ENCODE data around the gene SMYD3. TPM values are rescaled to one million over a fixed set of nuclear protein-coding genes. Genes with fewer than 3 reads are reported as not detected.

The SMYD3 gene
- total RNA-seq, 2 experiments from 2014 or later: 21.3 to 21.4 TPM

- CTCF ChIA-PET: no interaction called here
- Mint-ChIP-seq H3K4me3 (no peak overlapping the region), H3K36me3 (ENCODE audit: low read depth) (peaks cover 11% of the 10 kb centered on the region), H3K9me3 (peaks cover 10% of the 10 kb centered on the region), H3K27me3 (ENCODE audit: low read depth) (no peaks in the 10 kb centered on the region), H3K27ac (no peak overlapping the region), H3K4me1 (ENCODE audit: low read depth) (no peaks in the 10 kb centered on the region)
- DNase-seq: no peak
- intact Hi-C loops (cut with micrococcal nuclease): no loop called here
Observed at GRCh38 chr1:246095443-246095842, 411.6 kb downstream of the SMYD3 start.

GRCh38 chr1:246093230-246093629 lies 413.8 kb downstream of the SMYD3 start:
- CTCF ChIA-PET: no interaction called here

DNA sequence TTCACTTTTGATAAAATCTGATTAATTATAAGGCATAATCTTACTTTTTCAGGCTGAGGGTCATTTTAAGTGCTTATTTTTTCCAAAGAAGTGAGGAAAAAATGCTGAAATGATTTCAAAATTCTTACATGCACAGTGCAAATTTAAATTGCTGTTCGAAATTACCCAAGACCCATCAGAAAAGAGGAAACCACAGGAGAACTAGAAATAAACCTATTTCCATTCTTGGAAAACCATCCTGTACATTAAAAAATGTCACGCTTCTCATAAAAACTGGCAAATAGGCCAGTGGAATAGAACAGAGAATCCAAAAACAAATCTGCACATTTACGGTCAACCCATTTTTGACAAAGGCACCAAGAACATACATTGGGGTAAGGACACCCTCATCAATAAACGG lies 414.9 kb downstream of the SMYD3 start:
- intact Hi-C loops (cut with micrococcal nuclease): no loop called here
- Mint-ChIP-seq H3K27me3 (ENCODE audit: low read depth) (no peaks in the 10 kb centered on the region), H3K4me1 (ENCODE audit: low read depth) (no peaks in the 10 kb centered on the region), H3K9me3 (peaks cover 10% of the 10 kb centered on the region), H3K36me3 (ENCODE audit: low read depth) (peaks cover 17% of the 10 kb centered on the region), H3K4me3 (no peak overlapping the region), H3K27ac (no peak overlapping the region)
- no peak for DNase-seq
- CTCF ChIA-PET: no interaction called here

More at GRCh38 chr1:246093230-246093629, 413.8 kb downstream of the SMYD3 start:
- no peaks in the 10 kb centered on the region for H3K4me1 Mint-ChIP-seq (ENCODE audit: low read depth)
- peaks cover 14% of the 10 kb centered on the region for H3K36me3 Mint-ChIP-seq (ENCODE audit: low read depth)
- no peak for DNase-seq
- intact Hi-C loops (cut with micrococcal nuclease): no loop called here
- no peak overlapping the region for H3K4me3 Mint-ChIP-seq
- H3K9me3 Mint-ChIP-seq: peaks cover 10% of the 10 kb centered on the region
- H3K27ac Mint-ChIP-seq: no peak overlapping the region
- H3K27me3 Mint-ChIP-seq (ENCODE audit: low read depth): no peaks in the 10 kb centered on the region

DNA sequence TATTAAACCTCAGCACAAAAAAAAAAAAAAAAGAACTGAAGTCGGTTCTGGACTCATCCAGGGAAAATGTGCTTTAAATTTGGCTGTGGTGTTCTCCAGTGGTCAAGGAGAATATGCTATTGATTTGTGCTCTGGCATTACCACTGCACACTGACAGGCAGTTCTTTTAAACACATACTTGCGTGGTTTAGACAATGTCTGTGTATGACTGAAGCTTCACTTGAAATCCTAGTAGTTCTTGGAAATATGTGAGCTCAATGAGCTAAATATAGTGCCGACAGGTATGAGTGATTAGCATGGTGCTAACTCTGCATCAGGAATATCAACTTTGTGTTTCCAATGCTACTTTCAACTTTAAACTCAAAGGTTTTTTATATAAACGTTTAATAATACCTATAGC lies 415.6 kb downstream of the SMYD3 start:
- Mint-ChIP-seq H3K9me3 (peaks cover 12% of the 10 kb centered on the region), H3K4me3 (no peak overlapping the region), H3K27ac (no peak overlapping the region), H3K4me1 (ENCODE audit: low read depth) (no peaks in the 10 kb centered on the region), H3K36me3 (ENCODE audit: low read depth) (peaks cover 17% of the 10 kb centered on the region), H3K27me3 (ENCODE audit: low read depth) (no peaks in the 10 kb centered on the region)
- no peak for DNase-seq
- CTCF ChIA-PET: no interaction called here
- intact Hi-C loops (cut with micrococcal nuclease): no loop called here

DNA sequence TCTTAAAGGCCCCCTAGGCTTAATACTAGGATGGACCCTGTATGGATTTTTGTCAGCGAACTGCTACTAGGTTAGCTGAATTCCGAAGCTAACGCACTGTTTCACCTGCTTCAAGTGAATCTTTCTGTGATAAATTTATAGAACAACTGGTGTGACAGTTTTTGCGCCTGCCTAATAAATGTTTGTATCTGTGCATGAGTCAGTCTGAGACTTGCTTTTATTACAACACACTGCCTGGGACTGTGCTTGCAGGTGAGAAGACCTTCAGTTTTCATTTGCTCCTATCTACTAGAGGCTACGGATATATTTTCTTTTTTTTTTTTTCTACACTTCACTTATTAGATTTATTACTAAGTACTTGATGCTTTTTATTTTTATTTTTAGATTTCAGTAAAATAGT lies 420.9 kb downstream of the SMYD3 start:
- no peaks in the 10 kb centered on the region for H3K27me3 Mint-ChIP-seq (ENCODE audit: low read depth)
- no peaks in the 10 kb centered on the region for H3K4me1 Mint-ChIP-seq (ENCODE audit: low read depth)
- intact Hi-C loops (cut with micrococcal nuclease): no loop called here
- no peak overlapping the region for H3K27ac Mint-ChIP-seq
- peaks cover 12% of the 10 kb centered on the region for H3K36me3 Mint-ChIP-seq (ENCODE audit: low read depth)
- no peak for DNase-seq
- CTCF ChIA-PET: no interaction called here
- H3K9me3 Mint-ChIP-seq: peaks cover 16% of the 10 kb centered on the region
- no peak overlapping the region for H3K4me3 Mint-ChIP-seq

DNA sequence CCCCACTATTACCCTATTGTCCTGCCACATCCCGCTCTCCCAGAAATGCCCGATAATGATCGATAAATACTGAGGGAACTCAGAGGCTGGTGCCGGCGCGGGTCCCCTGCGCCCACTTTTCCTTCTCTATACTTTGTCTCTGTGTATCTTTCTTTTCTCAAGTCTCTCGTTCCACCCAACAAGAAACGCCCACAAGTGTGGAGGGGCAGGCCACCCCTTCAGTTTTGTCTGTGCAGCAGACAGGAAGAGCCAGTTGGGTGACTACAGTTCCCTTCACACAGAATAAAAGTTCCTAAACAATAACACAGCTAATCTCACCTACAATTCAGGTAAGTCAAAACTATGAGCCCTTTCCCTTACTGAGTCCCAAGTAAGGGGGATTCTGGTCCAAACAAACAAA lies 423.7 kb downstream of the SMYD3 start:
- Mint-ChIP-seq H3K4me3 (no peak overlapping the region), H3K9me3 (peaks cover 16% of the 10 kb centered on the region), H3K27ac (no peak overlapping the region), H3K36me3 (ENCODE audit: low read depth) (peaks cover 14% of the 10 kb centered on the region), H3K4me1 (ENCODE audit: low read depth) (no peaks in the 10 kb centered on the region), H3K27me3 (ENCODE audit: low read depth) (no peaks in the 10 kb centered on the region)
- intact Hi-C loops (cut with micrococcal nuclease): no loop called here
- no peak for DNase-seq
- CTCF ChIA-PET: no interaction called here

DNA sequence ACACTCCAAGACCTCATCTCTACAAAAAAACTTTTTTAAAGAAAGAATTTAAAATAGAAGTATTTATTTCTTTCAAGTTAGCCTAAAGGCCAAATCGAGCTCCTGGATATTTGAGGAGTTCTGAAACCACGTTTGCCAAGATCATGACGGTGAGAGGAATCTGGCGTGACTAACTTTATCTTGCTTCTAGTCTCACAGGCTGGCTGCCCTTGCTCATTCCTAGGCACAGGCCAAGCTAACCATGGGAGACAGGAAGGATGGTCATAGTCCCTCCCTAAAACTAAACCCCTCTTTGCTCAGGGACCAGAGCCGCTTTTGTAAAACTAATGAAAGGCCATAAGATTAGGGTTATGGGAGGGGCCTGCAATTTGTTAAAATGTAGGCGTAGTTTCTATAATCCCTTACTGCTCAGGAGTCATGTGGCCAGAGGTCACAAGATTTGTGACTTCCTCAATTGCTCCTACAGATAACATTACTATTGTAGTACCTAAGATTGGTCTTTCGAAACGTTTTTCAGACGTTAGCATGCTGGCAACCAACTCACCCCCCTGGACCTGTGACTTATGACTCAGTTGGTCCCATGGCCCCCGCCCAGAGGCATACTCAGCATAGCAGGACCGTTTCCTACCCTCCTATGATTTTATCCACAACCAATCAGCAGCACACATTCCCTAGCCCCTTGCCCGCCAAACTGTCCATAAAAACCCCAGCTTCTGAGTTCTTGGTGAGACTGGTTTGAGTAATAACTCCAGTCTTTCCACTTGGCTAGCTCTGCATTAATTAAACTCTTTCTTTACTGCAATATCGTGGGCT lies 425.0 kb downstream of the SMYD3 start:
- Mint-ChIP-seq H3K27ac (no peak overlapping the region), H3K9me3 (peaks cover 16% of the 10 kb centered on the region), H3K27me3 (ENCODE audit: low read depth) (no peaks in the 10 kb centered on the region), H3K4me1 (ENCODE audit: low read depth) (no peaks in the 10 kb centered on the region), H3K36me3 (ENCODE audit: low read depth) (peaks cover 11% of the 10 kb centered on the region), H3K4me3 (no peak overlapping the region)
- CTCF ChIA-PET: no interaction called here
- no peak for DNase-seq
- intact Hi-C loops (cut with micrococcal nuclease): no loop called here

DNA sequence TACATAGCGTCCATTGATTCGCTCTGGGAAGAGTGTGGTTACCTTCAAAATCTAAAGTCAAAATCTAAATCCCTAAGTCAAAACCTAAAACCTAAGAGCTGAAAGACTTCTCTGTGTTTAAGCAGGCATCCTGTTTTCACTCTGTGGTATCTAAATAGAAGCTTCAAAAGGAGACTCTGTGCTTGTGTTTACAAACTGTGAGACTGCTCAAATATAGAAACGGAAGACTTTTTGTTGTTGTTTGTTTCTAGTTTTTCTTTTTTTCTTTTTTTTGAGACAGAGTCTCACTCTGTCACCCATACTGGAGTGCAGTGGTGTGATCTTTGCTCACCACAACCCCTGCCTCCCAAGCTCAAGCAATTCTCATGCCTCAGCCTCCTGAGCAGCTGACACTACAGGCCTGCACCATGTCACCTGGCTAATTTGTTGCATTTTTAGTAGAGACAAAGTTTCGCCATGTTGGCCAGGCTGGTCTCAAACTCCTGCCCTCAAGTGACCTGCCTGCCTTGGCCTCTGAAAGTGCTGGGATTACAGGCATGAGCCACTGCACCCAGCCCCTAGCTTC lies 425.9 kb downstream of the SMYD3 start:
- CTCF ChIA-PET: no interaction called here
- Mint-ChIP-seq H3K4me1 (ENCODE audit: low read depth) (no peaks in the 10 kb centered on the region), H3K4me3 (no peak overlapping the region), H3K36me3 (ENCODE audit: low read depth) (peaks cover 13% of the 10 kb centered on the region), H3K9me3 (peaks cover 14% of the 10 kb centered on the region), H3K27ac (no peak overlapping the region), H3K27me3 (ENCODE audit: low read depth) (no peaks in the 10 kb centered on the region)
- intact Hi-C loops (cut with micrococcal nuclease): no loop called here
- no peak for DNase-seq

DNA sequence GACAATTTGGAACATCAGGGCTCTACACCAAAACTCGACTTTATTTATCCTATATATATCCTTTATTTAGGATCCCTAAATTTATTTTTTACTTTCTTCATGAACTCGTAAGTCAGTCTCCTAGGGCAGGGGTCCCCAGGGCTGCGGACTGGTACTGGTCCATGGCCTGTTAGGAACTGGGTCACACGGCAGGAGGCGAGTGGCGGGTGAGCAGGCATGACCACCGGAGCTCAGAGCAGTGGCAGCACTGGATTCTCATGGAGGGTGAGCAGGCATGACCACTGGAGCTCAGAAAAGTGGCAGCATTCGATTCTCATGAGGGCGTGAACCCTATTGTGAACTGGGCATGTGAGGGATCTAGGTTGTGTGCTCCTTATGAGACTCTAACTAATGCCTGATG lies 427.0 kb downstream of the SMYD3 start:
- Mint-ChIP-seq H3K4me3 (no peak overlapping the region), H3K36me3 (ENCODE audit: low read depth) (peaks cover 10% of the 10 kb centered on the region), H3K27ac (no peak overlapping the region), H3K4me1 (ENCODE audit: low read depth) (no peaks in the 10 kb centered on the region), H3K9me3 (peaks cover 13% of the 10 kb centered on the region), H3K27me3 (ENCODE audit: low read depth) (no peaks in the 10 kb centered on the region)
- no peak for DNase-seq
- intact Hi-C loops (cut with micrococcal nuclease): no loop called here
- CTCF ChIA-PET: no interaction called here

DNA sequence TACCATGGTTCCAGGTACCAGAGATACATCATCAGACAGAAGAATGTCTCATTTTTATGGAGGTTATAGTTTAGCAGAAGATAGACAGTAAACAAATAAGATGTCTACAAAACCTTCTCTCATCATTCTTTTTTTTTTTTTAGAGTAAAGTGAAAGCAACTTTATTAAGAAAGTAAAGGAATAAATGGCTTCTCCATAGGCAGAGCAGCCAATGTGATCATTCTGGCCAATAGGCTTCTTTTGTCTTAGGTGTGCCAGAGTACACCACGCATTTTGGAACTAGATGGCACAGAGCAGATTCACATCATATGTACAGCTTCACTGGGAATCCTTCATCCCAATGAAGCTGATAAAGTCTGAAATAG lies 428.2 kb downstream of the SMYD3 start:
- Mint-ChIP-seq H3K4me3 (no peak overlapping the region), H3K36me3 (ENCODE audit: low read depth) (peaks cover 12% of the 10 kb centered on the region), H3K27me3 (ENCODE audit: low read depth) (no peaks in the 10 kb centered on the region), H3K9me3 (peaks cover 14% of the 10 kb centered on the region), H3K27ac (no peak overlapping the region), H3K4me1 (ENCODE audit: low read depth) (no peaks in the 10 kb centered on the region)
- CTCF ChIA-PET: no interaction called here
- intact Hi-C loops (cut with micrococcal nuclease): no loop called here
- no peak for DNase-seq

- Mint-ChIP-seq H3K27ac (no peak overlapping the region), H3K27me3 (ENCODE audit: low read depth) (no peaks in the 10 kb centered on the region), H3K36me3 (ENCODE audit: low read depth) (peaks cover 11% of the 10 kb centered on the region), H3K9me3 (peaks cover 11% of the 10 kb centered on the region), H3K4me1 (ENCODE audit: low read depth) (no peaks in the 10 kb centered on the region), H3K4me3 (no peak overlapping the region)
- DNase-seq: no peak
- intact Hi-C loops (cut with micrococcal nuclease): no loop called here
- CTCF ChIA-PET: no interaction called here
Observed at GRCh38 chr1:246078126-246078887, 428.8 kb downstream of the SMYD3 start.

GRCh38 chr1:246077476-246077875 lies 429.6 kb downstream of the SMYD3 start:
- CTCF ChIA-PET: no interaction called here
- no peak for DNase-seq
- intact Hi-C loops (cut with micrococcal nuclease): no loop called here
- H3K4me3 Mint-ChIP-seq: no peak overlapping the region
- no peak overlapping the region for H3K27ac Mint-ChIP-seq
- no peaks in the 10 kb centered on the region for H3K4me1 Mint-ChIP-seq (ENCODE audit: low read depth)
- H3K9me3 Mint-ChIP-seq: peaks cover 7% of the 10 kb centered on the region
- H3K27me3 Mint-ChIP-seq (ENCODE audit: low read depth): no peaks in the 10 kb centered on the region
- peaks cover 10% of the 10 kb centered on the region for H3K36me3 Mint-ChIP-seq (ENCODE audit: low read depth)

- Mint-ChIP-seq H3K4me1 (ENCODE audit: low read depth) (no peaks in the 10 kb centered on the region), H3K27ac (no peak overlapping the region), H3K9me3 (peaks cover 3% of the 10 kb centered on the region), H3K4me3 (no peak overlapping the region), H3K36me3 (ENCODE audit: low read depth) (peaks cover 8% of the 10 kb centered on the region), H3K27me3 (ENCODE audit: low read depth) (no peaks in the 10 kb centered on the region)
- CTCF ChIA-PET: interaction anchor here (0.7 kb wide), 1 partner anchor 60 kb away, joined by 4 read pairs; no protein-coding TSS in a partner anchor
- no peak for DNase-seq
- intact Hi-C loops (cut with micrococcal nuclease): no loop called here
Observed at GRCh38 chr1:246074421-246074820, 432.7 kb downstream of the SMYD3 start.

All from activated naive CD4-positive, alpha-beta T cell treated with anti-CD3 and anti-CD28 coated beads for 36 hours (primary cell).